Stimulated activated CD4-positive, alpha-beta T cell treated with anti-CD3 and anti-CD28 coated beads, Interleukin-15, amount 100 ng/mL, for 48 hours (primary cell): ENCODE measurements around the gene KIF26A.

ENCODE experiments used
- DNase-seq, 2 donors: peaks; one replicate each; pipeline ENCODE4 v3.0.0-alpha.2; 2020; ENCODE audit warnings: low read depth in 2 of 2

The KIF26A gene

DNA sequence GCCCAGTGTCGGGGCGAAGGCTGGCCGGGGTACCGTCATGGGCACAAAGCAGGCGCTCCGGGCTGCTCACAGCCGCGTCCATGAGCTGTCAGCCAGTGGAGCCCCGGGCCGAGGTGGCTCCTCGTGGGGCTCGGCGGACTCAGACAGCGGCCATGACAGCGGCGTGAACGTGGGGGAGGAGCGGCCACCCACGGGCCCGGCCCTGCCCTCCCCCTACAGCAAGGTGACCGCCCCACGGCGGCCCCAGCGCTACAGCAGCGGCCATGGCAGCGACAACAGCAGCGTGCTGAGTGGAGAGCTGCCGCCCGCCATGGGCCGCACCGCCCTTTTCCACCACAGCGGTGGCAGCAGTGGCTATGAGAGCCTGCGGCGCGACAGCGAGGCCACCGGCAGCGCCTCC lies 39.0 kb downstream of the KIF26A start:
- DNase-seq = no peak

DNA sequence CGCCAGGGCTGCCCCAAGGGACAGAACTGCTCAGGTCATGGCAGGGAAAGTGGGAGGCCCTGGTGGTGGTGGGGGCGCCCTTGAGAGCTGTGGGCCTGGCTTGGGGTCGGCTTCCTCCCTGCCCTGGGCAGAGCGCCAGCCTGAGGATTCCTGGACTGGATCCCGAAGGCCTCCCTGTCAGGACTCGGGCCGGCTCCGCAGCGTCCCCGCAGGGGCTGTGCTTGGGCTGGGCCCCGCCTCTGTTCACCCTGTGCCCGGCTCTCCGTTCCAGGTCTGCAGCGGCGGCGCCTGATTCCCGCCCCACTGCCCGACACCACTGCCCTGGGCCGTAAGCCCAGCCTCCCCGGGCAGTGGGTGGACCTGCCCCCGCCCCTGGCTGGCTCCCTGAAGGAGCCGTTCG lies 39.9 kb downstream of the KIF26A start:
- DNase-seq = no peak

DNA sequence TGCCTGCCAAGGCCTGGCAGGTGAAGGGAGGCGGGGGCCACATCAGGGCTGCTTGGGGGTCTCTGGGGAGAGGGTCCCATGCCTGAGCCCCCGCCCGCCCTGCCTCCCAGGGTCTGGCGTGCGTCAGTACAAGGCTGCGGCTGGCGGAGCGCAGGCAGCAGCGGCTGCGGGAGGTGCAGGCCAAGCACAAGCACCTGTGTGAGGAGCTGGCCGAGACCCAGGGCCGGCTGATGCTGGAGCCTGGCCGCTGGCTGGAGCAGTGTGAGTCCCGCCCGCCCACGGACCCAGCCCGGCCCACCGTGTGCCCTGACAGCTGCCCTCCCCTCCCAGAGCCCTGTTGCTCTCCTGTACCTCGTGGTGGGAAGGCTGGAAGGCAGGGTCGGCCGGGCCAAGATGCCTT lies 40.7 kb downstream of the KIF26A start:
- no peak for DNase-seq

DNA sequence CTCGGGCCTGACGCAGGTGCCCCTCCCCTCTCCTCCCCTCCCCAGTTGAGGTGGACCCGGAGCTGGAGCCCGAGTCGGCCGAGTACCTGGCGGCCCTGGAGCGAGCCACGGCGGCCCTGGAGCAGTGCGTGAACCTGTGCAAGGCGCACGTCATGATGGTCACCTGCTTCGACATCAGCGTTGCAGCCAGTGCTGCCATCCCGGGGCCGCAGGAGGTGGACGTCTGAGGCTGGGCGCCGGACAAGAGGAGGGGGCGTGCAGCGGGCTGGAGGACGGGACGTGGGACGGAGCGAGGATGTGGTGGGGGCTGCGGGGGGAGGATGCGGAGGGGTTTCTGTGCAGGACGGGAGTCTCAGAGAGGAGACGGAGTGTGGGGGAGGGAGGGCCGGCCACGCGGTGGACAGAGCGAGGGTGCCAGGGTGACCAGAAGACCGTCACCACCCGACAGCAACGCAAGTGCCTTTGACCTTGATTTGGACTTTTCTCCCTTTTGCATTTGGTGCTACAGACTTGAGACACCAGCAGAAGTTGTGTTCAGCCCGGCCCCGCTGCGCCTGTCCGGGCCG lies 41.3 kb downstream of the KIF26A start:
- no peak for DNase-seq

DNA sequence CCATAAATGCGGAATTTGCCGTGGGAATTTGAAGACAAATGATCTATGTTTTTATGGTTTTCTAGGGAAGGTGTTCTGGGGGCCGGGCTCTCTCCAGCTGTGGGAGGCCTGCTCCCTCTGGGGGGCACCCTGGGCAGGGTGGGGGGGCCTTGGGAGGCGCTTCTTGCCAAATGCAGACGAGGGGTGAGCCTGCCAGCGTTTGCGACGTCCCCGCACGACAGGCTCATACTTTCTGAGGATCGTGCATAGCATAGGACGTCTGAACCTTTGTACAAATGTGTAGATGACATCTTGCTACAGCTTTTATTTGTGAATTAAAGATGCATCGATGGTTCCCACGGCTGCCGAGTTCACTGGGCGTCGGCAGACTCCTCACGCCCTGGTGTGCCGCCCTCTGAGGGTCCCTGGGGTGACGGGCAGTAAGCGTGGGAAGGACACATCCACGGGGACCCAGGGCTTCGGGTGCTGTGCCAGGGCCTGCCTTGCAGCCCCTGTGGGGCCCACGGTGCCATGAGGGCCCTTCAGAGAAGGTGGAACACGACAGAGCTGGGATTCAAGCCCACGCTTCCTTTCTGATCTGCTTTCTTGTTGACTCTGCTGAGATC lies 42.3 kb downstream of the KIF26A start:
- DNase-seq = no peak

DNA sequence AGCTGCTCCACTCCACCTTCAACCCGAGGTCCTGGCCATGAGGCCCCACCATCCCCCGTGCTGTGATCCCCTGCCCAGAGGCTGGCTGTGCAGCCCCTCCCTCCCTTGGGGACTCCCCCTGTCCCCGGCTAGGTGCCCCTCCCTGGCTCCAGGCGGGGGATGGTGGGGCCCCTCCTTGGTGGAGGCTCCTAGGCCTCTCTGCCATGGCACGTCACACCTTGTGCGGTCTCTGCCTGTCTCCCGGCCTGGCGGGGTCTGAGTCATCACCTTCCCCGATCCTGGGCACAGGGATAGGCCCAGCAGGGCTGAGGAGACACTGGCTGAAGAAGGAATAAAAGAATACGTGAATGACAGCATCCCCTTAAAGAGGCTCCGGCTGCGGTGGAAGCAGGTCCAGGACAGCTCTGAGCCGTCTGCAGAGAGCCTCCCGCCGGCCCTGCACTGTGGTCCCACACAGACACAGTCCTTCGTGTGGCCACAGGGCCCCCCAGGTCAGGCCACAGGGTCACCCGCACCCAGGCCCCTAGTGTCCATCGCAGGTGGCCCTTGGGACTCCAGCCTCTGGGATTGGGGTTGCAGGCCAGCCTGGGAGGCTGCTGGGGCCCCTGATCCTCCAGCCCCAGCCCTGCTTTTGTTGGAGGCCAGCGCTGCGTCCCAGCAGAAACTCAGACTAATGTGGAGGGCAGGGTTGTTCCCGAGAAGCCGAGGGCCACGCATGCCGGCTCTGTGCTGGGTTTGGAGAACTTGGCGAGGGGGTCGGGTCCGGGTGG lies 43.6 kb downstream of the KIF26A start:
- DNase-seq = no peak

DNA sequence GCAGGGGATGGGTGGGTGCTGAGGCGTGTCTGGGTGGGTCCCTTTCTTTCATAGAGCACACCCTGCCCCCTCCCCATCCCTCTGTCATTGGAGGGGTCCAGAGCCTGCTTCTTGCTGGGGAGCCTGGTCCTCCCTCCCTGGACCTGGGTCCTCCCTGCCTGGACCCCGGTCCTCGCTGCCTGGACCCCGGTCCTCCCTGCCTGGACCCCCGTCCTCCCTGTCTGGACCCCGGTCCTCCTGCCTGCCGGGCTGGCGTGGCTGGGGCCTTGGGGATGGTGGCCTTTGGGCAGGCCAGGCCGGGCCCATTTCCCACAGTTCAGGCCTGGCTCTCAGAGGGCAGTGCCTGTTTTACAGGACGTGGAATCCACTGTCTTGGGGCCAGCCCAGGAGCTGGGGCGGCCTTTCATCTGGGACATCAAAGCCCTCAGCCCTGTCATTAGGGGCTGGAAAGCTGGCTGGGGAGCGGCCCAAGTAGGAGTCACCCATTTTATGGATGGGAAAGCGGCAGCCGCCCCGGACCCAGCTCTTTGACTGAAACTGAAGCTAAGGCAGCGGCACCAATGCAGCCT lies 44.6 kb downstream of the KIF26A start:
- DNase-seq = no peak

DNA sequence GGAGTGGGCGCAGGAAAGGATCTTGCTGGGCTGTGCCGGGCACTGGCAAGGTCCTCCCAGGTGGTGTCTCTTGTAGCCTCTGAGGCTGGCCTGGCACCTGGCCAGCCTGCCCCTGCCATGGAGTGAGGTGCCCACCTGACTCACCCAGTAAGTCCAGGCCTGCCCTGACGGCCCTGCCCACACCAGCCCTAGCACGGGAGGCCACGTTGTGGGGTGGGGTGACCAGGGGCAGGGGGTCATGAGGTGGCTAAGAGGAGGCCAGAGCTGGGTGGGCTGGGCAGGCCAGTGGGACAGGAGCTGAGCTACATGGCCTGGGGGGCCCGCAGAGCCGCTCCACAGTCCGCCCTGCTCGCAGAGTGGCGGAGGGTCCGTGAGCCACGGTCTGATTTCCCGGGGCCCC lies 45.4 kb downstream of the KIF26A start:
- DNase-seq = no peak

DNA sequence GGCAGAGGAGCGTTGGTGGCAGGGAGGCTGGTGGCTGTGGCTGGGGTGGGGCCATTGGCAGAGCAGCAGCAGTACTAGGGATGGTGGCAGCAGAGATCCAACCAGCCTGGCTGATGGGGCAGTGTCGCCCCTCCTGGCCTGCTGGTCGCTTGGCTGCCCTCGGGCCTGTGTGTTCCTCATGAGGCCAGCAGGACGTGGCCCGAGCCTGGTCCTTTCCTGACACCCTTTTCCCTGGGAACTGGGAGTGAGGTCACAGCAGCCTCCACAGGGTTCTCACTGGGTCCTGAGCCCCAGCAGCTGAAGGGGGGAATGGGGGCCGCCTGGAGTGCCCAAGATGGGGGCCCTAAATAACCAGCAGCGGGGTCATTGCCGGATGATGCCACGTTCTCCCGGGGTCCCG lies 46.1 kb downstream of the KIF26A start:
- DNase-seq = no peak

DNA sequence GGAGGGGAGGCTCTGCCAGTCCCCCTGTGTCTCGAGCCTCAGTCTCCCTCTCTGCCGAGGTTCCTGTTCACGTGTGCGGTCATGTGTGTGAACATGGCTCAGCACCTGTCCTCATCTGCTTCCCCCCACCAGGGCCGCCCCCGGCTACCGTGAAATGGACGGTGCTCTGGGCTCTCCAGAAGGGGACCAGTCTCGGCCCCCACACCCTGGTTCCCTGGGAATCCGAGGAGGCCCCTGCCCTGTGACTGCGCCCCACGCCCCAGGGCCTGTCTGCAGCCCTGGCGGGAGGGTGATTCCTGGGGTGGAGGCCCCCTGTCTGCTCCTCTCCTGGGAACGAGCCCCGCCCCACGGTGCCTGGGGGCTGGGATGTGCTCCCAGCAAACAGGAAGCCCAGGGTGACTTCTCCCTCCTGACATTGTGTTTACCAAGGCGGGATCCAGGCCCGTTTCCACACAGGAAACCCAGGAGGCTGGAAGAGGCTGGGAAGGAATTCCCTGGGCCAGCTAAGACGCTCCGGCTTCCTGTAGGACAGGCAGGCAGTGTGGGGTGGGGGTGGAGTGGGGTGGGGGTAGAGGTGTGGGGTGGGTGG lies 46.6 kb downstream of the KIF26A start:
- DNase-seq = no peak

DNA sequence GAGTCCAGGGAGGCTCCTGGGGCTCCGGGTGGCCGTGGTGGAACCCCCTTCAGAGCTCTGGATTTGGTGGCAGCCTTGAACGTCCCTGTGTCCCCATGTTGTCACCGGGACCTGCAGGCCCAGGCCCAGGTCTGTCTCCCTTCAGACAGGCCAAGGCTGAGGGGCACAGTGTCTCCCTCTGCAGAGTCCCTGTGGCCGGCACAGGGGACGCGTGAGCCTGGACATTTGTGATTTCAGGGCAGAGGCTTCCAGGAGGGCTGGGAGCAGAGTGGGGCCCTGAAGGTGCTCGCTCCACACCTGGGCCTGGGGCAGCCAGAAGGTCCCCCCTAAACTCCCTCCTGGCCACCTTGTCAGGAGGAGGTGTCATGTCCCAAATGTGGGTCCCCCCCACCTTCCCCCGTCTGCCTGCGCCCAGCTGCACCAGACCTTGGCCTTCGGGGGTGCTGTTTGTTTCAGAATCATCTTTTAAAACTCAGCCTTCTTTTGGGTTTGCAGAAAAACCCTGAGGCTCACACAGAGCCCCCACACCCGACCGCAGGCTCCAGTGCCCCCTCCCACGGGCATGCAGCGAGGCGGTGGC lies 47.6 kb downstream of the KIF26A start:
- no peak for DNase-seq

DNA sequence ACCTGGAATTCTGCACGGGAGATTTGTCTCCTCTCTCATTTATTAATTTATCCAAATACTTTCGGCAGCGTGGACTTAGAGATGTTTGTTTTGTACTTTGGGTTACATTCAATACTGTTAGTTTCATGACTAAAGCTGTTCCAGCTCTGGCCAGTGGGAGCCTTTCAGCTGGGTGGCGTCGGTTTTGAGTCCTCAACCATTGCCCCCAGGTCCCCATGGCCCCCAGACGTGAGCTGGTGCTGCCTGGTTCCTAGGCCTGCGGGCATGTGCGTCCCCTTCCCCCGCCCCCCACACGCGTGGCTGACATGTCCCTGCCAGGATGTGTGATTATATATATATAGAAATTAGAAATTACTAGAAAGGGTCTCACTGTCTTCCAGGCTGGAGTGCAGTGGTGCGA lies 48.2 kb downstream of the KIF26A start:
- DNase-seq = no peak

DNA sequence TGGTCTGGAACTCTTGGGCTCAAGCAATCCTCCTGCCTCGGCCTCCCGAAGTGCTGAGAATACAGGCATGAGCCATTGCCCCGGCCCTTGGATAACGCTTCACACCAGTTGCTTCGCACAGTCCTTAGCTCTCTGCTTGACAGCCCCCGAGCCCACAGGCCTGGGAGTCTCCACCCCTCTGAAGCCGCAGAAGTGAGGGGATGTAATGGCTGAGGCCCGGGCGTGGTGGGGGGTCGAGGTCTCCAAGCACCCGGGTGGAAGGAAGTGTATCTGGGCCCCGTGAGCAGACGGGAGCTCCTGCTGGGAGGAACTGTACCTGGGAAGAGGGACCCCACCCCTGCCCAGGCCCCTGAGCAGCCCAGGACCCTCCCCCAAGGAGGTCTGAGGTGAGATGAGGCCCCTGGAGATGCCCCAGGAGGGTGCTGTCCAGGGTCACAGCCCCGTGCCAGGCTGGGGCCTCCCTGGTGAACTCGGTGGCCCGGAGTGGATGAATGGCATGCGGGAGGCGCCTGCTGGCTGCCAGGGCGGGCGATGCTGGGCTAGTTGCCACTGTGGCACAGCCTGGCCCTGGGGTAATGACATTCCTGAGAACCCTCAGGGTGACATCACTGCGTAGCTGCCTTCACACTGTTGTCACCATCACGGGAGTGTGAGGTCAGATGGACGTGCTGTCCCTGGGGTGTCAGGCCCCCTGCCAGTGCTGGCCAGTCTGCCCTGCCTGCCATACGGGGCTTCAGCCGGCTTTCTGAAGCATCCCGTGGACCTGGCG lies 48.9 kb downstream of the KIF26A start:
- no peak for DNase-seq

DNA sequence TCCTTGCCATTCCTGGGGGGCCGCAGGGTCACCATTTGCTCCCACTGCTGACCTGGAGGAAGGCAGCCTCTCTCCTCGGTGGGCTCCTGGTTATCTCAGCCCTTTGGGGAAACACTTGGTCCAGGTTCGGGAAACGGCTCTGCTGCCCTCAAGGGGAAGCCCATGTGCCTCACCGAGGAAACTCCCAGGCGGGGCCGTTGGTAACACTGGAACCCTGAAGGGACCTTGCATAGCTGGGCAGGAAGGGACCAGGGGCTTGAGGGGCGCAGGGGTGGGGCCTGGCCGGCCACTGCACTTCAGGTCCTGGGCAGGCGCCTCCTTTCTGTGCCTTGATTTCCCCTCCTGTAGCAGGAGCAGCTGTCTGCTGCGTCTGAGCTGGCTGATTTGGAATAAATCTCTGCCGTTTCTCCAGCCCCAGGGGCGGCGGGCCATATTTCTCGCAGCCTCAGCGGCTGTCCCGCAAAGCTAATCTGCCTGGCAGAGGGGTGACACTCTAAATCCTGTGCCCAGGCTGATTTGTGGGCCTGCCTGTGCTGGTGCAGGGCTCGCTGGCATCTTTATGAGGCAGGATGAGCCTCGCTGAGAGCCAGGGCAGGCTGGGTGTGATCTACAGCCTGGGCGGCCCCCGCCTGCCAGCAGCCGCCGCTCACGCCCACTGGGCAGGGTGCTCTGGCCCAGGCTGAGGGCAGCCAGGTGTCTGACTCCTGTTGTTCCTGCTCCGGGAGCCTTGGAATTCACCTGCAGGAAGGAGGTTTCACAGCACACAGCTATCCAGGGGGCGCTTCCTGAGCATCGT lies 49.7 kb downstream of the KIF26A start:
- DNase-seq = no peak

DNA sequence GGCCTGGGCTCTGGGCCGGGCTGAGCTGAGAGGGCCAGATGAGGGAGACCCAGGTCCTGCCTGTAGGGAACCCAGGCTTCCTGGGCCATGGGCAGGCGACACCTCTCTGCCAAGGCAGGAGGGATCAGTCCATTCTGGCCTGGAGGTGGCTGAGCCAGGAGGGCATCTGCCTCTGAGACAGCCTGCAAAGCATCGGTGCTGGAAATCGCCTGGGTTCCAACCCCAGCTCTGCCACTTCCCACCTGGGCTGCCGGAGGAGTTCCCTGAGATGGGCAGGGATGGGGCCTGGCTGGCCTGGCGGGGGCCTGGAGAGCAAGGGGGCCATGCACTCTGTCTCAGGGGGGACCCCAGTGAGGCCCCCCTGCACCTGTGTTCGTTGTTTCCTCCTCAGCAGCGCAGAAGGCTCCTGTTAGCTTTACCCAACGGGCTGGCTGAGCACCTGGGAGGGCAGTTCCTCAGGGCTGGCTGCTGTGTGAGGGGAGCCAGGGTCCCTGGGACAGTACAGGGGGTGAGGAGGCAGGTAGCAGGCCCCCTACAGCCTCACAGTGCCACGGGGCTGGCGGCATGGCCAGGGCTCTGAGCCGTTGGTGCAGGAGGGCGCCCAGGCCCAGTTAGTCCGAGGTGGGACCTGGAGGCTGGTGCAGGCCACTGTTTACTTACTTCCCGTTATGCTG lies 50.5 kb downstream of the KIF26A start:
- no peak for DNase-seq

DNA sequence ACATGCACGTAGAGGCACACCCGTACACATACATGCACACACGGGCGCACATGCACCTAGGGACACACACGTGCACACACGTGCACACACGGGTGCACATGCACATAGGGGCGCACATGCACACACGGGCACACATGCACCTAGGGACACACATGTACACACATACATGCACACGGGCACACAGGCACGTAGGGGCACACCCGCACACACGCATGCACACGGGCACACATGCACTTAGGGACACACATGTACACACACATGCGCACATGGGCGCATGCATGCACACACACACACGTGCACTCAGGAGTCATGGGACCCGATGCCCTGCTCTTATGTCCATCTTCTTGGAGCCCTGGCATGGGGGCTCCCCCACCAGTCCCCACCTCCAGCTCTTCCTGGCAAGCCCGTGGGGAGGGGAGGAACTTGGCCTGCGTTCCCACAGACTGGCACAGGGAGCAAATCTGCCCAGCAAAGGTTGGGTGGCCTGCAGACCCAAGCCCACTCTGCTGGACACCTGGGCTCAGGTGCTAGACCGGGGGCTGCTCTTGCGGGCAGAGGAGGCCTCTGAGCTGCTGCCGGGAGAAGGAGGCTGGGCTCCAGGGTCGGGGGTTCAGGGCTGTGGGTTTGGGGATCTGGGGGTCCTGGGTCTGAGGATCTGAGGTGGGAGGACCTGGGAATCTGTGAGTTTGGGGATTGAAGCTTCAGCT lies 51.4 kb downstream of the KIF26A start:
- DNase-seq = no peak

DNA sequence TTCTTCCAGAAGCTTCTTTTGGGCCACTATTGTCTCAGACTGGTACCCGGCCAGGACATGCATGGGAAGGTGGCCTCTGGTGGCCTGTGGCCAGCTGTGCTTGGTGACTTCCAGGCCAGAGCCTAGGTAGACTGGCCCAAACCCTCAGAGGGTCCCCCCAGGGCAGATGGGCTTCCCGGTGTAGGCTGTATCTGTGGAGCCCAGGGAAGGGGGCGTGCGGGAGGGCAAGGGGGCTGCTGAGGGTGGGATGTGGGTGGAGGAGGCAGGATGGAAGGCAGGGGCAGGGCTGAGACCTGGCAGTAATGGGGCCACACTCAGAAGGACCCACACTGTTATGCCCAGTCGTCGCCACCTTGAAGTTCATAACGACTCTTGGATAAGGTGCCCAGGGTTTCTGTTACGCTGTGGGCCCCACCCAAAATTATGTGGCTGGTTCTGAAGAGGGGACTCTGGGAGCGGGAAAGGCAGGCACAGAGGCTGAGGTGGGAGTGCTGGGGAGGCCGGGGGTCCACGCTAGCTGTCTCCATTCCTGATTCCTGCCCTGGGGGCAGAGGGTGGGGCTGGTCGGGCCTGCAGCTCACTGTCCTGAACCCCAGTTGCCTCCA lies 52.1 kb downstream of the KIF26A start:
- DNase-seq = no peak

DNA sequence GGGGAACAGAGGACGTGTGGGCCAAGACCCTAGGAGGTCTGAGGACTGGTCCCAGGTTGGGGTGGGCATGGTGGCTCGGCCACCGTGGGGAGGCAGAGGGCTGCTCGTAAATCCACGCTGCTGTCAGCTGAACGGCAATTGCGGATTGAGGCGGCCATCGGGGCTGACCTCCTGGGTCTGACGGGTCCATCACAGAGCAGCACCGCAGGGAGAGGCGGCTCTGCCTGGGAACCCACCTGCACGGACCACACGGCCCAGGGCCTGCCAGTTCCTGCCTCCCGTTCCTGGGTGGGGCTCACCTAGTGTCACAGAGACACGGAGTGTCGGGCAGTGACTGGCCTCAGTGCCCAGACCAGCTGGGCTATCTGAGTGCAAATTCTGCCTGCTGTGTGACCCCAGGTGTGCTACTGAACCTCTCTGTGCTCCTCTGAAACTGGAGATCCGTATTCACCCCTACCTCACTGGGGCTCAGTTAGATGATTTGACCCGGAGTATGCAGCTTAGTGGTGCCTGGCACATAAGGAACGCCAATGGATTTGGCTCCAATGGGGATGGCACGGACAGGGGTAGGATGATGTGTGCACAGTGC lies 53.1 kb downstream of the KIF26A start:
- DNase-seq = no peak
